Measurements from ENCODE around the gene UBE2J2.

DNA sequence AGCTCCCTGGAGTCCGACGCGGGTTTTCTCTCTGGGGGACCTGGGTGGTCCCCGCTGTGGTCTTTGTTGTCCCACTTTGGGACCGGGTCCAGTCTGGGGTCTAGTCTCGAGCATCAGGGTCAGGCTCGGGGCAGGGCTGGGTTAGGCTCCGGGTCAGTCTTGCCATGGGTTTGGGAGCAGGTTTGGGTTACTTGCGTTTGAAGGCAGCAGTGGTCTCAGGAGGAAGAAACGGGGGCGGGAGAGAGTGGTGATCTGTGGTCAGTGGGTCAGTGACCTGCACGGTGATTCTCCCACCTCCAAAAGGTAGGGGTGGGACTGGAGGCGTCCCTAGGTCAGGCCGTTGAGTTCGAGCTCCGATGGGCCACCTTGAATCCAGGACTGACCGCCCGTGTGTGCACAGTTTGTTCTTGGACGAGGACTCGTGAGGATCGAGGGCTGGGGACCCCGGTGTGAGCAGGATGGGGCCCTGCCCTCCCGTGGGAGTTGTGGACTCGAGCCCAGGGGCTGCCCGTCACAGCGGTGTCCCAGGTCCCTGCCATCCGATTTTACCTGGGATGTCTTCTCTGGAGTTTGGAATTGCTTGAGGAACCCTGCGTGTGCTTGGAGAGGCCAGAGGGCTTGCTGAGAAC is 39.4 kb downstream of the UBE2J2 start:
- TF ChIP-seq EGR1 (IDR thresholded peaks at IDR 0.05; ENCODE audit: low read depth in 2 of 2) (no peak), YY1 (IDR thresholded peaks at IDR 0.05) (no peak), RAD21 (IDR thresholded peaks at IDR 0.05) (no peak), FOXA1 (IDR thresholded peaks at IDR 0.05) (no peak)
- TF ChIP-seq, protein P1, sequence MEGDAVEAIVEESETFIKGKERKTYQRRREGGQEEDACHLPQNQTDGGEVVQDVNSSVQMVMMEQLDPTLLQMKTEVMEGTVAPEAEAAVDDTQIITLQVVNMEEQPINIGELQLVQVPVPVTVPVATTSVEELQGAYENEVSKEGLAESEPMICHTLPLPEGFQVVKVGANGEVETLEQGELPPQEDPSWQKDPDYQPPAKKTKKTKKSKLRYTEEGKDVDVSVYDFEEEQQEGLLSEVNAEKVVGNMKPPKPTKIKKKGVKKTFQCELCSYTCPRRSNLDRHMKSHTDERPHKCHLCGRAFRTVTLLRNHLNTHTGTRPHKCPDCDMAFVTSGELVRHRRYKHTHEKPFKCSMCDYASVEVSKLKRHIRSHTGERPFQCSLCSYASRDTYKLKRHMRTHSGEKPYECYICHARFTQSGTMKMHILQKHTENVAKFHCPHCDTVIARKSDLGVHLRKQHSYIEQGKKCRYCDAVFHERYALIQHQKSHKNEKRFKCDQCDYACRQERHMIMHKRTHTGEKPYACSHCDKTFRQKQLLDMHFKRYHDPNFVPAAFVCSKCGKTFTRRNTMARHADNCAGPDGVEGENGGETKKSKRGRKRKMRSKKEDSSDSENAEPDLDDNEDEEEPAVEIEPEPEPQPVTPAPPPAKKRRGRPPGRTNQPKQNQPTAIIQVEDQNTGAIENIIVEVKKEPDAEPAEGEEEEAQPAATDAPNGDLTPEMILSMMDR (IDR thresholded peaks at IDR 0.05; ENCODE audit: low read depth, low read length, missing input control) = no peak
- TF ChIP-seq, protein P2, sequence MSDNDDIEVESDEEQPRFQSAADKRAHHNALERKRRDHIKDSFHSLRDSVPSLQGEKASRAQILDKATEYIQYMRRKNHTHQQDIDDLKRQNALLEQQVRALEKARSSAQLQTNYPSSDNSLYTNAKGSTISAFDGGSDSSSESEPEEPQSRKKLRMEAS (IDR thresholded peaks at IDR 0.05) = no peak
- TF ChIP-seq, protein P3, sequence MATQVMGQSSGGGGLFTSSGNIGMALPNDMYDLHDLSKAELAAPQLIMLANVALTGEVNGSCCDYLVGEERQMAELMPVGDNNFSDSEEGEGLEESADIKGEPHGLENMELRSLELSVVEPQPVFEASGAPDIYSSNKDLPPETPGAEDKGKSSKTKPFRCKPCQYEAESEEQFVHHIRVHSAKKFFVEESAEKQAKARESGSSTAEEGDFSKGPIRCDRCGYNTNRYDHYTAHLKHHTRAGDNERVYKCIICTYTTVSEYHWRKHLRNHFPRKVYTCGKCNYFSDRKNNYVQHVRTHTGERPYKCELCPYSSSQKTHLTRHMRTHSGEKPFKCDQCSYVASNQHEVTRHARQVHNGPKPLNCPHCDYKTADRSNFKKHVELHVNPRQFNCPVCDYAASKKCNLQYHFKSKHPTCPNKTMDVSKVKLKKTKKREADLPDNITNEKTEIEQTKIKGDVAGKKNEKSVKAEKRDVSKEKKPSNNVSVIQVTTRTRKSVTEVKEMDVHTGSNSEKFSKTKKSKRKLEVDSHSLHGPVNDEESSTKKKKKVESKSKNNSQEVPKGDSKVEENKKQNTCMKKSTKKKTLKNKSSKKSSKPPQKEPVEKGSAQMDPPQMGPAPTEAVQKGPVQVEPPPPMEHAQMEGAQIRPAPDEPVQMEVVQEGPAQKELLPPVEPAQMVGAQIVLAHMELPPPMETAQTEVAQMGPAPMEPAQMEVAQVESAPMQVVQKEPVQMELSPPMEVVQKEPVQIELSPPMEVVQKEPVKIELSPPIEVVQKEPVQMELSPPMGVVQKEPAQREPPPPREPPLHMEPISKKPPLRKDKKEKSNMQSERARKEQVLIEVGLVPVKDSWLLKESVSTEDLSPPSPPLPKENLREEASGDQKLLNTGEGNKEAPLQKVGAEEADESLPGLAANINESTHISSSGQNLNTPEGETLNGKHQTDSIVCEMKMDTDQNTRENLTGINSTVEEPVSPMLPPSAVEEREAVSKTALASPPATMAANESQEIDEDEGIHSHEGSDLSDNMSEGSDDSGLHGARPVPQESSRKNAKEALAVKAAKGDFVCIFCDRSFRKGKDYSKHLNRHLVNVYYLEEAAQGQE (IDR thresholded peaks at IDR 0.05) = no peak
- TF ChIP-seq, protein P4, sequence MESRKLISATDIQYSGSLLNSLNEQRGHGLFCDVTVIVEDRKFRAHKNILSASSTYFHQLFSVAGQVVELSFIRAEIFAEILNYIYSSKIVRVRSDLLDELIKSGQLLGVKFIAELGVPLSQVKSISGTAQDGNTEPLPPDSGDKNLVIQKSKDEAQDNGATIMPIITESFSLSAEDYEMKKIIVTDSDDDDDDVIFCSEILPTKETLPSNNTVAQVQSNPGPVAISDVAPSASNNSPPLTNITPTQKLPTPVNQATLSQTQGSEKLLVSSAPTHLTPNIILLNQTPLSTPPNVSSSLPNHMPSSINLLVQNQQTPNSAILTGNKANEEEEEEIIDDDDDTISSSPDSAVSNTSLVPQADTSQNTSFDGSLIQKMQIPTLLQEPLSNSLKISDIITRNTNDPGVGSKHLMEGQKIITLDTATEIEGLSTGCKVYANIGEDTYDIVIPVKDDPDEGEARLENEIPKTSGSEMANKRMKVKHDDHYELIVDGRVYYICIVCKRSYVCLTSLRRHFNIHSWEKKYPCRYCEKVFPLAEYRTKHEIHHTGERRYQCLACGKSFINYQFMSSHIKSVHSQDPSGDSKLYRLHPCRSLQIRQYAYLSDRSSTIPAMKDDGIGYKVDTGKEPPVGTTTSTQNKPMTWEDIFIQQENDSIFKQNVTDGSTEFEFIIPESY (IDR thresholded peaks at IDR 0.05) = no peak
- TF ChIP-seq, protein P5, sequence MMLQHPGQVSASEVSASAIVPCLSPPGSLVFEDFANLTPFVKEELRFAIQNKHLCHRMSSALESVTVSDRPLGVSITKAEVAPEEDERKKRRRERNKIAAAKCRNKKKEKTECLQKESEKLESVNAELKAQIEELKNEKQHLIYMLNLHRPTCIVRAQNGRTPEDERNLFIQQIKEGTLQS (IDR thresholded peaks at IDR 0.05) = no peak
